ENCODE data around the gene ZNF639.

- TF ChIP-seq CTCF (IDR thresholded peaks at IDR 0.05), result no peak
- no peak for TF ChIP-seq POLR2A (IDR thresholded peaks at IDR 0.05)
Measured at GRCh38 chr3:179276001-179276400, 46.8 kb upstream of the ZNF639 start.
